GM12891 (cell line): Measurements from ENCODE around the gene CMIP.

Experiments used
- POLR2A ChIP-seq: IDR thresholded peaks from 2 replicates; pipeline ENCODE4 v1.6.1; 2011; ENCODE audit warnings: low read depth, low read length, control low read depth
- POLR2AphosphoS5 ChIP-seq: IDR thresholded peaks from 2 replicates; pipeline ENCODE4 v1.6.1; 2011; ENCODE audit warnings: low read depth, low read length, control low read depth
- POU2F2 ChIP-seq: IDR thresholded peaks from 2 replicates; pipeline ENCODE4 v1.6.1; 2011; ENCODE audit warnings: low read depth, mild to moderate bottlenecking, control low read depth, low read length, moderate library complexity
- TAF1 ChIP-seq: IDR thresholded peaks from 2 replicates; pipeline ENCODE4 v1.6.1; 2011; ENCODE audit warnings: low read depth, low read length, control low read depth

- TF ChIP-seq POLR2A, result no peak
- no peak for TF ChIP-seq POLR2AphosphoS5
- no peak for TF ChIP-seq TAF1
- TF ChIP-seq POU2F2, result no peak
Observed at GRCh38 chr16:81513204-81514040, 68.8 kb downstream of the CMIP start.
